Pancreas (tissue), 10 donors: ENCODE measurements around the gene TBX4. TPM values are rescaled to one million over a fixed set of nuclear protein-coding genes. Genes with fewer than 3 reads are reported as not detected.

Experiments
- ATAC-seq, 4 donors: fragments of 200-7000 bp; cut with Tn5 transposase; one replicate each; pipeline versions ENCODE4 v1.8.0 to v1.9.1; 2020; ENCODE audit warnings: mild to moderate bottlenecking in 4 of 4, moderate library complexity in 4 of 4
- DNase-seq, 6 donors: peaks; one replicate each; pipeline ENCODE4 v3.0.0-alpha.2; 2020
- FAIRE-seq: peaks from 2 replicates; lab custom pipeline; 2012; peaks lifted over from hg19 to GRCh38; lab: Jason Lieb, UNC
- H3K27ac ChIP-seq, 4 donors: fragments of 200-600 bp; sonication (generic); 1 replicate in 3 of 4; 2 replicates in 1 of 4; pipeline versions ENCODE4 v1.5.0 to v1.8.0; 2020
- H3K27me3 ChIP-seq, 4 donors: fragments of 200-600 bp; one replicate each; pipeline ENCODE4 v1.8.0; 2021
- H3K36me3 ChIP-seq, 3 donors: fragments of 200-600 bp; sonication (generic) in 1 of 3; one replicate each; pipeline versions ENCODE4 v1.5.0 to v1.8.0; 2020 to 2021
- H3K4me1 ChIP-seq, 3 donors: fragments of 200-600 bp; one replicate each; pipeline ENCODE4 v1.8.0; 2021
- H3K4me3 ChIP-seq, 4 donors: fragments of 200-600 bp; sonication (generic) in 2 of 4; one replicate each; pipeline versions ENCODE4 v1.5.0 to v1.8.0; 2020 to 2021
- H3K9me3 ChIP-seq, 4 donors: fragments of 200-600 bp; one replicate each; pipeline ENCODE4 v1.8.0; 2021
- WGBS, 2 donors: extraction: QIAGEN DNeasy Blood & Tissue Kit; methylation state at CpG; one replicate each; pipeline ENCODE4 v1.1.7; 2013; 5-methylcytosine and 5-hydroxymethylcytosine counted together
- intact Hi-C, 3 donors: fragments of 100-400 bp; cut with DNase I; formaldehyde crosslinking; loops; one replicate each; pipeline versions ENCODE4 v1.11.1 to v1.14.2; 2022
- polyA plus RNA-seq, 2 donors: library from polyadenylated mRNA; stranded (reverse); fragments of 200-250 nt; gene quantifications; one replicate each; pipeline ENCODE4 v1.2.3, GENCODE V29; 2013
- total RNA-seq, 6 donors: library from RNA; stranded (reverse); fragmentation: NEBNext Ultra II Directional in 4 of 6; extraction: Animal tissue kit (Norgen Biotek cat#: 25700) in 4 of 6; gene quantifications; one replicate each; pipeline versions ENCODE4 v1.2.1 to v1.2.4, GENCODE V29; 2021 to 2023
- TF ChIP-seq, protein P1 (sequence below), 4 donors: fragments of 200-600 bp; sonication (generic) in 3 of 4; IDR thresholded peaks; one replicate each; pipeline versions ENCODE4 v1.5.0 to v1.8.0; 2021; ENCODE audit warnings: antibody characterized with exemption in 4 of 4
- donor health status: healthy with polysubstance abuse.
- donor health status: DM: no; HTN: no; CAD: no; lungs with moderate emphysema.
- donor health status: DM: no; HTN: no; CAD: no.
- donor health status: control.
- donor health status: control.
- donor health status: Bipolar disorder and iron deficiency.
- donor health status: DM: yes; HTN: yes; CAD: no.
- donor health status: DM: no; HTN: no; CAD: no.
- donor health status: DM: no; HTN: no; CAD: no.
- donor health status: DM: yes; HTN: yes; CAD: no.

The TBX4 gene
- total and polyA plus RNA-seq, 8 donors: not detected

- DNase-seq: no peak
- ATAC-seq: no peak
- Histone ChIP-seq H3K27ac (no peak overlapping the region), H3K36me3 (no peaks in the 10 kb centered on the region), H3K4me1 (no peaks in the 10 kb centered on the region), H3K27me3 (no peaks in the 10 kb centered on the region), H3K4me3 (no peak overlapping the region), H3K9me3 (no peaks in the 10 kb centered on the region)
- FAIRE-seq: no peak
- WGBS, 2 donors: 43% methylated on average over 3 of the region's 3 CpGs
- TF ChIP-seq, protein P1, sequence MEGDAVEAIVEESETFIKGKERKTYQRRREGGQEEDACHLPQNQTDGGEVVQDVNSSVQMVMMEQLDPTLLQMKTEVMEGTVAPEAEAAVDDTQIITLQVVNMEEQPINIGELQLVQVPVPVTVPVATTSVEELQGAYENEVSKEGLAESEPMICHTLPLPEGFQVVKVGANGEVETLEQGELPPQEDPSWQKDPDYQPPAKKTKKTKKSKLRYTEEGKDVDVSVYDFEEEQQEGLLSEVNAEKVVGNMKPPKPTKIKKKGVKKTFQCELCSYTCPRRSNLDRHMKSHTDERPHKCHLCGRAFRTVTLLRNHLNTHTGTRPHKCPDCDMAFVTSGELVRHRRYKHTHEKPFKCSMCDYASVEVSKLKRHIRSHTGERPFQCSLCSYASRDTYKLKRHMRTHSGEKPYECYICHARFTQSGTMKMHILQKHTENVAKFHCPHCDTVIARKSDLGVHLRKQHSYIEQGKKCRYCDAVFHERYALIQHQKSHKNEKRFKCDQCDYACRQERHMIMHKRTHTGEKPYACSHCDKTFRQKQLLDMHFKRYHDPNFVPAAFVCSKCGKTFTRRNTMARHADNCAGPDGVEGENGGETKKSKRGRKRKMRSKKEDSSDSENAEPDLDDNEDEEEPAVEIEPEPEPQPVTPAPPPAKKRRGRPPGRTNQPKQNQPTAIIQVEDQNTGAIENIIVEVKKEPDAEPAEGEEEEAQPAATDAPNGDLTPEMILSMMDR (IDR thresholded peaks at IDR 0.05): no peak
- intact Hi-C loops: no loop called here
Measured at GRCh38 chr17:61517843-61518606, 65.8 kb downstream of the TBX4 start.

DNA sequence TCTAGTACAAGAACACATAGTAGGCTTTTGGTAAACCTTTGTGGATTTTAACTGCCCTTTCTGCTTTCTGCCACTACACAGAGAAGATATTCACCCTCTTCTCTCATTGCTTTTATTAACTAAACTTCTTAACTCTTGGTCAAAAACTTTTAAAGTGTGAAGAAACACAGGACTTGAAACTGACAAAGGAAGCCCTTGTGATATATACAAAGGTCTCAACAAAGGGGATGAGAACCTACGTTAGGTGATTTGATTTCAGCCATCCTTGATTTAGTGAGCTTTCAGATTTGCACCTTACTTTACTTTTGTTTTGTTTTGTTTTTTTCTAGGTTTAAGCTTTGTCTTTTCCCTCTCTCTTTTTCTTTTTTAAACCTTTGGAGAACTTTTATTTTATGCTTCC is 66.9 kb downstream of the TBX4 start:
- Histone ChIP-seq H3K27ac (no peak overlapping the region), H3K27me3 (no peaks in the 10 kb centered on the region), H3K9me3 (no peaks in the 10 kb centered on the region), H3K4me3 (no peak overlapping the region), H3K4me1 (no peaks in the 10 kb centered on the region), H3K36me3 (no peaks in the 10 kb centered on the region)
- no peak for FAIRE-seq
- intact Hi-C loops: no loop called here
- DNase-seq: no peak
- no peak for ATAC-seq
- WGBS, 2 donors: 39 to 44% methylated on average over 1 of the region's 1 CpG
- TF ChIP-seq, protein P1 (IDR thresholded peaks at IDR 0.05): no peak

- DNase-seq (no peak), FAIRE-seq (no peak), ATAC-seq (no peak)
- H3K27ac ChIP-seq: no peak overlapping the region
- intact Hi-C loops: no loop called here
- no peaks in the 10 kb centered on the region for H3K36me3 ChIP-seq
- no peaks in the 10 kb centered on the region for H3K27me3 ChIP-seq
- no peaks in the 10 kb centered on the region for H3K9me3 ChIP-seq
- no peak overlapping the region for H3K4me3 ChIP-seq
- WGBS, 2 donors: 65 to 71% methylated on average over 3 of the region's 3 CpGs
- no peaks in the 10 kb centered on the region for H3K4me1 ChIP-seq
- TF ChIP-seq, protein P1 (IDR thresholded peaks at IDR 0.05): no peak
Measured at GRCh38 chr17:61519754-61520440, 67.7 kb downstream of the TBX4 start.

DNA sequence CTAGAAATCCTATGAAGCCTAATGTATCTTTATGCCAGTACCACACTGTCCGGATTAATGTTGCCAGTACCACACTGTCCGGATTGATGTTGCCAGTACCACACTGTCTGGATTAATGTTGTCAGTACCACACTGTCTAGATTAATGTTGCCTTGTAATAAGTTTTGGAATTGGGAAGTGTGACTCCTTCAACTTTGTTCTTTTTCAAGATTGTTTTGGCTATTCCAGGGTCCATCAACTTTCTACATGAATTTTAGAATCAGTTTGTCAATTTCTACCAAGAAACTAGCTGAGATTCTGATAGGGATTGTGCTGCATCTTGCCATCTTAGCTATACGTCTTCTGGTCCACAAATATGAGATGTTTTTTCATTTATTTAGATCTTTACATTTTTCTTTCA is 68.7 kb downstream of the TBX4 start:
- Histone ChIP-seq H3K4me1 (no peaks in the 10 kb centered on the region), H3K27me3 (no peaks in the 10 kb centered on the region), H3K27ac (no peak overlapping the region), H3K9me3 (no peaks in the 10 kb centered on the region), H3K4me3 (no peak overlapping the region), H3K36me3 (no peaks in the 10 kb centered on the region)
- DNase-seq: no peak
- no peak for FAIRE-seq
- intact Hi-C loops: no loop called here
- no peak for ATAC-seq
- 72 to 78% methylated on average over 3 of the region's 3 CpGs for WGBS, 2 donors
- TF ChIP-seq, protein P1 (IDR thresholded peaks at IDR 0.05): no peak

GRCh38 chr17:61522088-61522487 is 69.9 kb downstream of the TBX4 start:
- ATAC-seq: no peak
- 43 to 53% methylated on average over 1 of the region's 1 CpG for WGBS, 2 donors
- DNase-seq: no peak
- no peak for FAIRE-seq
- Histone ChIP-seq H3K27ac (no peak overlapping the region), H3K9me3 (no peaks in the 10 kb centered on the region), H3K4me3 (no peak overlapping the region), H3K36me3 (no peaks in the 10 kb centered on the region), H3K27me3 (no peaks in the 10 kb centered on the region), H3K4me1 (no peaks in the 10 kb centered on the region)
- intact Hi-C loops: no loop called here
- TF ChIP-seq, protein P1 (IDR thresholded peaks at IDR 0.05): no peak
